H1 (cell line): Measurements from ENCODE around the gene ADAMTS8. TPM values are rescaled to one million over a fixed set of nuclear protein-coding genes. Genes with fewer than 3 reads are reported as not detected.

Experiments used
- CTCF ChIA-PET: fragments of 300-600 bp; sonication (Branson Sonifier 250); formaldehyde crosslinking; loops from one replicate; lab custom pipeline; 2021; ENCODE audit not compliant: partially characterized antibody; lab: Charles Lee
- POLR2A ChIA-PET: fragments of 300-600 bp; sonication (Branson Sonifier 250); formaldehyde crosslinking; loops from one replicate; lab custom pipeline; 2021; ENCODE audit warnings: inconsistent platforms; ENCODE audit not compliant: partially characterized antibody; lab: Charles Lee
- DNase-seq, 2 experiments: peaks; one replicate each; pipeline versions ENCODE4 v3.0.0 to v3.0.0-alpha.2; 2010 to 2022; ENCODE audit warnings: low spot score in 2 of 2, low read depth in 1 of 2, mixed read lengths in 1 of 2
- FAIRE-seq: peaks from 2 replicates; lab custom pipeline; 2011; peaks lifted over from hg19 to GRCh38; lab: Jason Lieb, UNC
- H2AFZ ChIP-seq: 2 replicates; pipeline ENCODE4 v1.8.1; 2012; ENCODE audit warnings: low read length, inconsistent platforms
- H2AK5ac ChIP-seq: 2 replicates; pipeline ENCODE4 v1.6.1; 2013; ENCODE audit warnings: low read depth, low read length
- H2BK120ac ChIP-seq: replicated peaks from 2 replicates; pipeline ENCODE3; 2013; ENCODE audit warnings: low read depth, low read length, inconsistent platforms
- H2BK12ac ChIP-seq: 2 replicates; pipeline ENCODE4 v1.6.1; 2013; ENCODE audit warnings: low read depth, low read length
- H2BK15ac ChIP-seq: 2 replicates; pipeline ENCODE4 v1.6.1; 2013; ENCODE audit warnings: low read length
- H2BK20ac ChIP-seq: 2 replicates; pipeline ENCODE4 v1.6.1; 2013; ENCODE audit warnings: low read length
- H2BK5ac ChIP-seq: 2 replicates; pipeline ENCODE4 v1.6.1; 2013; ENCODE audit warnings: low read depth, low read length
- H3K14ac ChIP-seq: 2 replicates; pipeline ENCODE4 v1.6.1; 2013; ENCODE audit warnings: inconsistent platforms; ENCODE audit not compliant: insufficient read length
- H3K18ac ChIP-seq: 2 replicates; pipeline ENCODE4 v1.6.1; 2013; ENCODE audit warnings: low read length; ENCODE audit errors: extremely low read depth
- H3K23ac ChIP-seq: 2 replicates; pipeline ENCODE4 v1.6.1; 2013; ENCODE audit warnings: inconsistent platforms; ENCODE audit not compliant: insufficient read length
- H3K23me2 ChIP-seq: 2 replicates; pipeline ENCODE4 v1.6.1; 2013; ENCODE audit warnings: low read depth, low read length
- H3K27ac ChIP-seq: 2 replicates; pipeline ENCODE4 v1.6.1; 2011; ENCODE audit warnings: low read depth, low read length, inconsistent platforms
- H3K27me3 ChIP-seq, 4 experiments: replicated peaks in 1 of 4; 1 replicate in 1 of 4; 2 replicates in 3 of 4; pipeline versions ENCODE4 v1.6.1 to v1.8.1; 2011 to 2013; ENCODE audit warnings: low read length in 3 of 4, mild to moderate bottlenecking in 3 of 4, inconsistent platforms in 2 of 4, mixed read lengths in 2 of 4, moderate library complexity in 1 of 4; ENCODE audit not compliant: control insufficient read depth in 3 of 4, insufficient read depth in 3 of 4; ENCODE audit errors: extremely low read depth in 1 of 4
- H3K36me3 ChIP-seq, 4 experiments: 2 replicates each; pipeline versions ENCODE4 v1.6.1 to v1.8.1; 2011 to 2013; ENCODE audit warnings: mild to moderate bottlenecking in 4 of 4, low read length in 3 of 4, moderate library complexity in 2 of 4, control low read depth in 1 of 4, inconsistent platforms in 1 of 4; ENCODE audit not compliant: insufficient read depth in 4 of 4, control insufficient read depth in 2 of 4
- H3K4ac ChIP-seq: replicated peaks from 2 replicates; pipeline ENCODE3; 2013; ENCODE audit warnings: low read length, low read depth, mixed read lengths, inconsistent platforms; ENCODE audit not compliant: insufficient read length
- H3K4me1 ChIP-seq, 4 experiments: replicated peaks in 1 of 4; 1 replicate in 1 of 4; 2 replicates in 3 of 4; pipeline versions ENCODE4 v1.6.1 to v1.8.1; 2011 to 2013; ENCODE audit warnings: low read length in 3 of 4, inconsistent platforms in 2 of 4, mixed read lengths in 1 of 4; ENCODE audit not compliant: insufficient read depth in 4 of 4, control insufficient read depth in 3 of 4
- H3K4me2 ChIP-seq, 2 experiments: 2 replicates each; pipeline versions ENCODE4 v1.6.1 to v1.8.1; 2011 to 2013; ENCODE audit warnings: low read depth in 2 of 2, low read length in 2 of 2, control low read depth in 1 of 2, inconsistent platforms in 1 of 2, mild to moderate bottlenecking in 1 of 2; ENCODE audit not compliant: insufficient read depth in 1 of 2
- H3K4me3 ChIP-seq, 4 experiments: fragments of 200-600, 300-600 bp in 1 of 4; sonication (generic), shearing (Covaris generic), sonication (Bioruptor Twin) in 1 of 4; 2 replicates each; pipeline versions ENCODE4 v1.5.1 to v1.8.1; 2011 to 2016; ENCODE audit warnings: low read length in 4 of 4, low read depth in 3 of 4, control low read depth in 2 of 4, inconsistent platforms in 2 of 4, mild to moderate bottlenecking in 2 of 4, mixed read lengths in 1 of 4, moderate library complexity in 1 of 4; ENCODE audit not compliant: insufficient read depth in 2 of 4; ENCODE audit errors: extremely low read depth in 1 of 4
- H3K56ac ChIP-seq: replicated peaks from 2 replicates; pipeline ENCODE3; 2013; ENCODE audit warnings: low read depth, mild to moderate bottlenecking, mixed read lengths, low read length, inconsistent platforms; ENCODE audit not compliant: insufficient read length
- H3K79me1 ChIP-seq: 2 replicates; pipeline ENCODE4 v1.6.1; 2013; ENCODE audit warnings: low read depth, low read length, control low read depth
- H3K79me2 ChIP-seq, 2 experiments: 2 replicates each; pipeline versions ENCODE4 v1.6.1 to v1.8.1; 2012 to 2013; ENCODE audit warnings: low read length in 2 of 2, mild to moderate bottlenecking in 2 of 2, inconsistent platforms in 1 of 2; ENCODE audit not compliant: insufficient read depth in 2 of 2, control insufficient read depth in 1 of 2
- H3K9ac ChIP-seq, 4 experiments: replicated peaks in 1 of 4; 1 replicate in 1 of 4; 2 replicates in 3 of 4; pipeline versions ENCODE4 v1.6.1 to v1.8.1; 2011 to 2013; ENCODE audit warnings: low read depth in 3 of 4, low read length in 3 of 4, control low read depth in 2 of 4, mild to moderate bottlenecking in 2 of 4, moderate library complexity in 2 of 4, inconsistent platforms in 1 of 4; ENCODE audit errors: extremely low read depth in 1 of 4
- H3K9me3 ChIP-seq, 2 experiments: 2 replicates each; pipeline versions ENCODE4 v1.6.1 to v1.8.1; 2012 to 2013; ENCODE audit warnings: mild to moderate bottlenecking in 2 of 2, moderate library complexity in 2 of 2, control low read depth in 1 of 2, inconsistent platforms in 1 of 2, low read depth in 1 of 2, low read length in 1 of 2, mixed read lengths in 1 of 2; ENCODE audit not compliant: insufficient read depth in 2 of 2
- H4K20me1 ChIP-seq, 2 experiments: replicated peaks in 1 of 2; 2 replicates each; pipeline versions ENCODE3 to v1.8.1; 2011 to 2013; ENCODE audit warnings: inconsistent platforms in 2 of 2, low read length in 2 of 2, mild to moderate bottlenecking in 1 of 2; ENCODE audit not compliant: insufficient read depth in 2 of 2, control insufficient read depth in 1 of 2
- H4K5ac ChIP-seq: 2 replicates; pipeline ENCODE4 v1.6.1; 2013; ENCODE audit warnings: low read length, low read depth, mixed read lengths, inconsistent platforms; ENCODE audit not compliant: insufficient read length
- H4K8ac ChIP-seq: 2 replicates; pipeline ENCODE4 v1.8.0; 2013; ENCODE audit warnings: mild to moderate bottlenecking, moderate library complexity, low read length, inconsistent platforms; ENCODE audit not compliant: insufficient read depth; ENCODE audit errors: extremely low read depth
- H4K91ac ChIP-seq: replicated peaks from 2 replicates; pipeline ENCODE3; 2013; ENCODE audit warnings: low read length, mixed read lengths, inconsistent platforms; ENCODE audit not compliant: insufficient read length
- CBX8 ChIP-seq: fragments of 300-800, 300-1000 bp; sonication (generic); IDR thresholded peaks from 2 replicates; pipeline ENCODE4 v1.7.1; 2016; ENCODE audit warnings: low read depth, low read length, borderline replicate concordance
- GTF2F1 ChIP-seq: IDR thresholded peaks from 2 replicates; pipeline ENCODE4 v1.6.1; 2012; ENCODE audit warnings: low read depth, low read length, improper control_type of control experiment, borderline replicate concordance
- KDM1A ChIP-seq: fragments of 200-600, 300-600 bp; sonication (generic); IDR thresholded peaks from 2 replicates; pipeline ENCODE4 v1.7.1; 2016; ENCODE audit warnings: mild to moderate bottlenecking, low read length, borderline replicate concordance
- POLR2AphosphoS5 ChIP-seq: IDR thresholded peaks from 2 replicates; pipeline ENCODE4 v1.6.1; 2011; ENCODE audit warnings: low read depth, low read length
- SAP30 ChIP-seq: fragments of 300-600 bp; sonication (generic); IDR thresholded peaks from 2 replicates; pipeline ENCODE4 v1.7.1; 2012; ENCODE audit warnings: low read length, moderate library complexity, mild to moderate bottlenecking, inconsistent platforms; ENCODE audit not compliant: insufficient read depth, insufficient replicate concordance
- SP1 ChIP-seq: IDR thresholded peaks from 2 replicates; pipeline ENCODE4 v1.6.1; 2011; ENCODE audit warnings: low read depth, low read length
- polyA plus RNA-seq, 7 experiments: library from polyadenylated mRNA; depleted of rRNA in 3 of 7; stranded (reverse) in 5 of 7; unstranded in 2 of 7; fragments of >200 nt in 5 of 7; fragments of 200-250 nt in 2 of 7; gene quantifications; 1 replicate in 5 of 7; 2 replicates in 1 of 7; 4 replicates in 1 of 7; pipeline versions ENCODE4 v1.2.1 to v1.2.3, GENCODE V29; 2011 to 2013; ENCODE audit warnings: missing spikeins in 2 of 7, mixed read lengths in 2 of 7
- total RNA-seq: library from RNA; stranded (reverse); fragmentation: NEBNext Ultra II Directional; extraction: Animal tissue kit (Norgen Biotek cat#: 25700); gene quantifications from 2 replicates; pipeline ENCODE4 v1.2.1, GENCODE V29; 2021

Gene ADAMTS8
- total and polyA plus RNA-seq, 2 of the 8 experiments (the other 6 are each of a cell fraction or from before 2014, with no cell fraction given) = 9.3 to 16.6 TPM

DNA sequence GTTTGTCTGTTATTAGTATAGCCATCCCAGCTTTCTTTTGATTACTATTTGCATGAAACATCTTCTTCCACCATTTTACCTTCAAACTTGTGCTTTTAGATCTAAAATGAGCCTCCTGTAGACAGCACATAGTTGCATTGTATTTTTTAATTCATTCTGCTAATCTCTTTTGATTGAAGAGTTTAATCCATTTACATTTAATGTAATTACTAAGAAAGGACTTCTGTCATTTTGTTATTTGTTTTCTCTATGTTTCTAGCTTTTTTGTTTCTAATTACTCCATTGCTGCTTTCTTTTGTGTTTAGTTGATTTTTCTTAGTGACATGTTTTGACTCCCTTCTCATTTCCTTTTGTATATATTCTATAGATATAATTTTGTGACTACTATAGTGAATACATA lies 70.0 kb downstream of the ADAMTS8 start:
- no peaks in the 10 kb centered on the region for H3K36me3 ChIP-seq
- H2BK12ac ChIP-seq = no peak overlapping the region
- no peak overlapping the region for H3K4me2 ChIP-seq
- no peak overlapping the region for H4K8ac ChIP-seq
- no peak overlapping the region for H2BK20ac ChIP-seq
- no peak overlapping the region for H2BK120ac ChIP-seq
- H3K4me1 ChIP-seq = no peaks in the 10 kb centered on the region
- H4K5ac ChIP-seq = no peak overlapping the region
- no peak overlapping the region for H2AK5ac ChIP-seq
- no peak overlapping the region for H2AFZ ChIP-seq
- H3K9ac ChIP-seq = no peak overlapping the region
- no peaks in the 10 kb centered on the region for H3K27me3 ChIP-seq
- H3K9me3 ChIP-seq = peaks cover 4 to 21% of the 10 kb centered on the region in 2 experiments; a peak in 3 of 4 replicates
- FAIRE-seq (no peak), DNase-seq (no peak)
- no peaks in the 10 kb centered on the region for H4K20me1 ChIP-seq
- ChIA-PET POLR2A (no interaction called here), CTCF (no interaction called here)
- no peak overlapping the region for H2BK15ac ChIP-seq
- H3K79me1 ChIP-seq = no peaks in the 10 kb centered on the region
- H3K4me3 ChIP-seq = no peak overlapping the region
- H3K23me2 ChIP-seq = no peaks in the 10 kb centered on the region
- no peak overlapping the region for H3K27ac ChIP-seq
- no peak overlapping the region for H4K91ac ChIP-seq
- no peaks in the 10 kb centered on the region for H3K79me2 ChIP-seq
- no peak overlapping the region for H3K18ac ChIP-seq
- no peak overlapping the region for H3K4ac ChIP-seq
- H3K23ac ChIP-seq = no peak overlapping the region
- H2BK5ac ChIP-seq = no peak overlapping the region
- no peak overlapping the region for H3K14ac ChIP-seq
- H3K56ac ChIP-seq = no peak overlapping the region
- TF ChIP-seq SAP30 = no peak
- TF ChIP-seq CBX8 = no peak
- no peak for TF ChIP-seq POLR2AphosphoS5
- TF ChIP-seq KDM1A = no peak
- no peak for TF ChIP-seq GTF2F1
- TF ChIP-seq SP1 = no peak
